Measurements from ENCODE around the gene GALNT11. TPM values are rescaled to one million over a fixed set of nuclear protein-coding genes. Genes with fewer than 3 reads are reported as not detected.
A peak's percentile ranks its signal among the peaks of the same experiment; 100 is the strongest.

GALNT11 gene
- total RNA-seq, 1 donor from 2014 or later = 23.0 TPM

DNA sequence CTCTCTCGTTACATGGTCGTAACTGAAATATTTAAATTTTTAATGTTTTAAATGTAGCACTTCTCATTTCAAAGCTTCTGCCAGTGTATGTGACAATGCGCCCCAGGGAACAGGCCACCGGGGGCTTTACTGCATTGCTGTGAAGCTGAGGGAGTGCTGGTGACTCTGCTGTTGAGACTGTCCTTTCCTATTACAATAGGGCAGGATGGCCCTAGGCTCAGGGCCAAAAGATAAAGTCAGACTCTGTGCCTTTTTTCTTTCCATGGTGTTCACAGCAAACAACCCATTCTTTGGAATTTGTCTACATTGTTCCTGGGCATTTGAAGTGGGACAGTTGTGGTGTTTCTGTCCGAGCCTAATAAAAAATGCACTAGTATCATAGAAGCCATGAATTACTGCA lies 107.3 kb downstream of the GALNT11 start:
- Mint-ChIP-seq H3K27me3 (ENCODE audit: low read depth, unreplicated experiment) (no peaks in the 10 kb centered on the region), H3K36me3 (ENCODE audit: low read depth, unreplicated experiment) (peaks cover 22% of the 10 kb centered on the region), H3K9me3 (ENCODE audit: unreplicated experiment) (no peaks in the 10 kb centered on the region), H3K27ac (ENCODE audit: unreplicated experiment) (no peak overlapping the region), H3K4me1 (ENCODE audit: low read depth, unreplicated experiment) (peaks cover 16% of the 10 kb centered on the region), H3K4me3 (ENCODE audit: unreplicated experiment) (no peak overlapping the region)
- peaks cover 16% of the 10 kb centered on the region for H3K4me1 ChIP-seq (ENCODE audit: insufficient read depth, low read length)
- H3K27ac ChIP-seq (ENCODE audit: low read depth, low read length) = no peak overlapping the region
- no peak overlapping the region for H3K9ac ChIP-seq (ENCODE audit: low read length)
- no peak overlapping the region for H2AFZ ChIP-seq (ENCODE audit: low read depth, low read length)
- no peak overlapping the region for H3K4me3 ChIP-seq (ENCODE audit: insufficient read depth, low read depth, low read length)
- peaks cover 21% of the 10 kb centered on the region for H3K36me3 ChIP-seq (ENCODE audit: insufficient read depth, low read length)
- H3K27me3 ChIP-seq (ENCODE audit: insufficient read depth, low read length) = no peaks in the 10 kb centered on the region
- no peaks in the 10 kb centered on the region for H3K79me2 ChIP-seq (ENCODE audit: insufficient read depth, low read length)
- H3K9me3 ChIP-seq (ENCODE audit: insufficient read depth, low read depth, low read length) = peaks cover 4% of the 10 kb centered on the region
- DNase-seq (ENCODE audit: low read depth) = no peak
- H4K20me1 ChIP-seq (ENCODE audit: insufficient read depth, low read length) = peaks cover 11% of the 10 kb centered on the region
- TF ChIP-seq, protein P1, sequence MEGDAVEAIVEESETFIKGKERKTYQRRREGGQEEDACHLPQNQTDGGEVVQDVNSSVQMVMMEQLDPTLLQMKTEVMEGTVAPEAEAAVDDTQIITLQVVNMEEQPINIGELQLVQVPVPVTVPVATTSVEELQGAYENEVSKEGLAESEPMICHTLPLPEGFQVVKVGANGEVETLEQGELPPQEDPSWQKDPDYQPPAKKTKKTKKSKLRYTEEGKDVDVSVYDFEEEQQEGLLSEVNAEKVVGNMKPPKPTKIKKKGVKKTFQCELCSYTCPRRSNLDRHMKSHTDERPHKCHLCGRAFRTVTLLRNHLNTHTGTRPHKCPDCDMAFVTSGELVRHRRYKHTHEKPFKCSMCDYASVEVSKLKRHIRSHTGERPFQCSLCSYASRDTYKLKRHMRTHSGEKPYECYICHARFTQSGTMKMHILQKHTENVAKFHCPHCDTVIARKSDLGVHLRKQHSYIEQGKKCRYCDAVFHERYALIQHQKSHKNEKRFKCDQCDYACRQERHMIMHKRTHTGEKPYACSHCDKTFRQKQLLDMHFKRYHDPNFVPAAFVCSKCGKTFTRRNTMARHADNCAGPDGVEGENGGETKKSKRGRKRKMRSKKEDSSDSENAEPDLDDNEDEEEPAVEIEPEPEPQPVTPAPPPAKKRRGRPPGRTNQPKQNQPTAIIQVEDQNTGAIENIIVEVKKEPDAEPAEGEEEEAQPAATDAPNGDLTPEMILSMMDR (IDR thresholded peaks at IDR 0.05; ENCODE audit: insufficient read depth, low read depth, low read length) = no peak
- no peak for TF ChIP-seq EZH2 (IDR thresholded peaks at IDR 0.05; ENCODE audit: insufficient read depth, low read length)
- H3K4me2 ChIP-seq (ENCODE audit: low read length) = no peak overlapping the region
- no peak for FAIRE-seq

DNA sequence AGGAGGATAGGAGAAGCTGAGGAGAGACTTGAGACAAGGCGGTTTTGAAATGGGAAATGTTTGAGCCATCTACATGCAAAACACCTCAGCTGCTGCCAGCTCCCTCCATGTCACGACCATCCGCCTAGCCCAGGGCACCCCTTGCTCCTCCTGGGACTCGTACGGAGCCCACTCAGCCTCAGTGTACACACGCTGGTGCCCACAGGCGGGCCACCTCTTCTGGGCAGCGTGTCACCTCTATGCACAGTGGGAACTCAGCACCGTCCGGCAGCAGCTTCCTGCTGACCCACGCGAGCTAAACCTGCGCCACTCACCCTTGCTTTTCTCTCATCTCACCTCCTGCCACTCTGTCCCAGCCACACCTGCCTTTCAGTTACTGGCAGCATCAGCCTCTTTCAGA lies 108.3 kb downstream of the GALNT11 start:
- Histone ChIP-seq H3K4me1 (ENCODE audit: insufficient read depth, low read length) (peaks cover 16% of the 10 kb centered on the region), H3K27ac (ENCODE audit: low read depth, low read length) (no peak overlapping the region), H3K79me2 (ENCODE audit: insufficient read depth, low read length) (no peaks in the 10 kb centered on the region), H3K4me3 (ENCODE audit: insufficient read depth, low read depth, low read length) (no peak overlapping the region), H3K9ac (ENCODE audit: low read length) (no peak overlapping the region), H3K9me3 (ENCODE audit: insufficient read depth, low read depth, low read length) (no peaks in the 10 kb centered on the region), H3K27me3 (ENCODE audit: insufficient read depth, low read length) (no peaks in the 10 kb centered on the region), H3K36me3 (ENCODE audit: insufficient read depth, low read length) (peaks cover 25% of the 10 kb centered on the region), H4K20me1 (ENCODE audit: insufficient read depth, low read length) (peaks cover 21% of the 10 kb centered on the region), H2AFZ (ENCODE audit: low read depth, low read length) (no peak overlapping the region), H3K4me2 (ENCODE audit: low read length) (no peak overlapping the region)
- FAIRE-seq (no peak), DNase-seq (ENCODE audit: low read depth) (no peak)
- Mint-ChIP-seq H3K27ac (ENCODE audit: unreplicated experiment) (peak overlapping the region; percentile 12), H3K27me3 (ENCODE audit: low read depth, unreplicated experiment) (no peaks in the 10 kb centered on the region), H3K4me3 (ENCODE audit: unreplicated experiment) (no peak overlapping the region), H3K4me1 (ENCODE audit: low read depth, unreplicated experiment) (peaks cover 16% of the 10 kb centered on the region), H3K36me3 (ENCODE audit: low read depth, unreplicated experiment) (peaks cover 27% of the 10 kb centered on the region), H3K9me3 (ENCODE audit: unreplicated experiment) (no peaks in the 10 kb centered on the region)
- TF ChIP-seq, protein P1 (IDR thresholded peaks at IDR 0.05; ENCODE audit: insufficient read depth, low read depth, low read length) = no peak
- TF ChIP-seq EZH2 (IDR thresholded peaks at IDR 0.05; ENCODE audit: insufficient read depth, low read length) = no peak

DNA sequence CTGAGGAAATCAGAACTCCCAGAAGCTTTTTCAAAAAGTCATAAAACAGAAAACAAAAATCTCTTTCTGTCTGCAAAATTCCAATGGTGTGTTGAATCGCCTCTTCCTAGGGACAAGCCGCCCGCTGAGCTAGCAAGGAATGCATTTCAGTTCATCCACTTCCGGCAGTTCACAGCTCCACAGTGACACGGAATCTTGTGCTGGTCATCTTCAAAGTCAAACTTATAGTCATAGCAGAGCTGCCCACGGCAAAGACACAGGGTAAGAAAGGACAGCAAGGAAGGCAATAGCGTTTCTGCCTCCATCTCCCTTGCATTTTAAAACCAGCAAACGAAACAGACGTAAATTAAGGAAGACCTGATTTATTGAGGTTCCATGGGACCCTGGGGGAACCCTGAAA lies 111.2 kb downstream of the GALNT11 start:
- Histone ChIP-seq H3K9ac (ENCODE audit: low read length) (peak overlapping the region; percentile 58), H3K27ac (ENCODE audit: low read depth, low read length) (peak overlapping the region; percentile 47)
- H3K4me3 Mint-ChIP-seq (ENCODE audit: unreplicated experiment) = peak overlapping the region; percentile 30

More for the DNA sequence above, 111.2 kb downstream of the GALNT11 start:
- H3K27ac Mint-ChIP-seq (ENCODE audit: unreplicated experiment) = peak overlapping the region; percentile 55
- peaks cover 39% of the 10 kb centered on the region for H4K20me1 ChIP-seq (ENCODE audit: insufficient read depth, low read length)
- H3K79me2 ChIP-seq (ENCODE audit: insufficient read depth, low read length) = no peaks in the 10 kb centered on the region
- H3K9me3 Mint-ChIP-seq (ENCODE audit: unreplicated experiment) = no peaks in the 10 kb centered on the region
- FAIRE-seq = no peak
- no peaks in the 10 kb centered on the region for H3K27me3 ChIP-seq (ENCODE audit: insufficient read depth, low read length)
- H3K4me2 ChIP-seq (ENCODE audit: low read length) = peak overlapping the region; percentile 75
- H3K36me3 Mint-ChIP-seq (ENCODE audit: low read depth, unreplicated experiment) = peaks cover 37% of the 10 kb centered on the region
- no peaks in the 10 kb centered on the region for H3K9me3 ChIP-seq (ENCODE audit: insufficient read depth, low read depth, low read length)
- DNase-seq (ENCODE audit: low read depth) = peak; percentile 60
- peaks cover 16% of the 10 kb centered on the region for H3K4me1 ChIP-seq (ENCODE audit: insufficient read depth, low read length)
- peaks cover 16% of the 10 kb centered on the region for H3K4me1 Mint-ChIP-seq (ENCODE audit: low read depth, unreplicated experiment)
- TF ChIP-seq, protein P1 (IDR thresholded peaks at IDR 0.05; ENCODE audit: insufficient read depth, low read depth, low read length) = no peak
- no peak for TF ChIP-seq EZH2 (IDR thresholded peaks at IDR 0.05; ENCODE audit: insufficient read depth, low read length)
- no peak overlapping the region for H2AFZ ChIP-seq (ENCODE audit: low read depth, low read length)
- peaks cover 31% of the 10 kb centered on the region for H3K36me3 ChIP-seq (ENCODE audit: insufficient read depth, low read length)
- H3K4me3 ChIP-seq (ENCODE audit: insufficient read depth, low read depth, low read length) = peak overlapping the region; percentile 14
- H3K27me3 Mint-ChIP-seq (ENCODE audit: low read depth, unreplicated experiment) = no peaks in the 10 kb centered on the region

Data from astrocyte (in vitro differentiated cells and primary cell).